Measurements from ENCODE around the gene TTC33.
"Not testable (repeated sequence)": the region's sequence is repeated elsewhere in the genome, so short reads cannot be mapped to it uniquely, and the experiment has no call there.

TTC33 gene

GRCh38 chr5:40780199-40780598 lies 24.4 kb upstream of the TTC33 start:
- DNase-seq (ENCODE audit: low read depth) = no peak

- DNase-seq (ENCODE audit: low read depth) = no peak
Measured at GRCh38 chr5:40779561-40779960, 23.8 kb upstream of the TTC33 start.

GRCh38 chr5:40778133-40778532 lies 22.4 kb upstream of the TTC33 start:
- DNase-seq (ENCODE audit: low read depth) = no peak

- no peak for DNase-seq (ENCODE audit: low read depth)
Measured at GRCh38 chr5:40776658-40776977, 20.9 kb upstream of the TTC33 start.

GRCh38 chr5:40775846-40776657 lies 20.3 kb upstream of the TTC33 start:
- no peak for DNase-seq (ENCODE audit: low read depth)

GRCh38 chr5:40775085-40775845 lies 19.5 kb upstream of the TTC33 start:
- no peak for DNase-seq (ENCODE audit: low read depth)

- DNase-seq (ENCODE audit: low read depth) = no peak
Measured at GRCh38 chr5:40774623-40775022, 18.9 kb upstream of the TTC33 start.

- no peak for DNase-seq (ENCODE audit: low read depth)
Measured at GRCh38 chr5:40770764-40771163, 15.0 kb upstream of the TTC33 start.

GRCh38 chr5:40762705-40763104 lies 6.9 kb upstream of the TTC33 start:
- no peak for DNase-seq (ENCODE audit: low read depth)

GRCh38 chr5:40757400-40757799 lies 1.6 kb upstream of the TTC33 start:
- DNase-seq (ENCODE audit: low read depth) = no peak

- peak; percentile 29 for DNase-seq (ENCODE audit: low read depth)
Measured at GRCh38 chr5:40755093-40755406, 711 bp downstream of the TTC33 start.

- DNase-seq (ENCODE audit: low read depth) = no peak
Measured at GRCh38 chr5:40754381-40755092, 1.2 kb downstream of the TTC33 start.

- DNase-seq (ENCODE audit: low read depth) = no peak
Measured at GRCh38 chr5:40746703-40747102, 9.1 kb downstream of the TTC33 start.

GRCh38 chr5:40743771-40744170 lies 12.0 kb downstream of the TTC33 start:
- no peak for DNase-seq (ENCODE audit: low read depth)

GRCh38 chr5:40738502-40738901 lies 17.3 kb downstream of the TTC33 start:
- DNase-seq (ENCODE audit: low read depth) = no peak

- no peak for DNase-seq (ENCODE audit: low read depth)
Measured at GRCh38 chr5:40736103-40736875, 19.5 kb downstream of the TTC33 start.

GRCh38 chr5:40735609-40736008 lies 20.2 kb downstream of the TTC33 start:
- no peak for DNase-seq (ENCODE audit: low read depth)

GRCh38 chr5:40734986-40735385 lies 20.8 kb downstream of the TTC33 start:
- no peak for DNase-seq (ENCODE audit: low read depth)

GRCh38 chr5:40733879-40734563 lies 21.7 kb downstream of the TTC33 start:
- no peak for DNase-seq (ENCODE audit: low read depth)

- DNase-seq (ENCODE audit: low read depth) = no peak
Measured at GRCh38 chr5:40733434-40733833, 22.3 kb downstream of the TTC33 start.

- not testable (repeated sequence) for DNase-seq (ENCODE audit: low read depth)
Measured at GRCh38 chr5:40722497-40722911, 33.3 kb downstream of the TTC33 start.

GRCh38 chr5:40720069-40720468 lies 35.7 kb downstream of the TTC33 start:
- DNase-seq (ENCODE audit: low read depth) = no peak
